ENCODE measurements around the gene ETFRF1.

ETFRF1 gene

GRCh38 chr12:25194214-25194613 is 823 bp upstream of the ETFRF1 start:
- H3K27me3 ChIP-seq (ENCODE audit: insufficient read depth, insufficient read length), result no peaks in the 10 kb centered on the region
- no peak for DNase-seq (ENCODE audit: low read depth, low spot score)
- H3K9ac ChIP-seq (ENCODE audit: insufficient read length, low read depth), result no peak overlapping the region
- no peaks in the 10 kb centered on the region for H3K4me1 ChIP-seq (ENCODE audit: insufficient read depth, insufficient read length)
- H3K4me3 ChIP-seq (ENCODE audit: insufficient read length, low read depth), result peak overlapping the region; percentile 58
- H3K36me3 ChIP-seq (ENCODE audit: insufficient read depth, insufficient read length, low read length), result peaks cover 6% of the 10 kb centered on the region
- TF ChIP-seq YY1 (IDR thresholded peaks at IDR 0.05; ENCODE audit: insufficient read depth, insufficient read length), result no peak
- TF ChIP-seq ZNF274 (IDR thresholded peaks at IDR 0.05; ENCODE audit: low read depth, low read length), result no peak
- TF ChIP-seq SUZ12 (IDR thresholded peaks at IDR 0.05; ENCODE audit: extremely low read depth, insufficient read depth, insufficient read length), result no peak
- no peaks in the 10 kb centered on the region for H3K9me3 ChIP-seq (ENCODE audit: insufficient read depth, low read length)

- no peak for DNase-seq (ENCODE audit: low read depth, low spot score)
- H3K27me3 ChIP-seq (ENCODE audit: insufficient read depth, insufficient read length), result no peaks in the 10 kb centered on the region
- H3K9ac ChIP-seq (ENCODE audit: insufficient read length, low read depth), result no peak overlapping the region
- no peaks in the 10 kb centered on the region for H3K9me3 ChIP-seq (ENCODE audit: insufficient read depth, low read length)
- no peaks in the 10 kb centered on the region for H3K4me1 ChIP-seq (ENCODE audit: insufficient read depth, insufficient read length)
- peak overlapping the region; percentile 58 for H3K4me3 ChIP-seq (ENCODE audit: insufficient read length, low read depth)
- H3K36me3 ChIP-seq (ENCODE audit: insufficient read depth, insufficient read length, low read length), result peaks cover 10% of the 10 kb centered on the region
- TF ChIP-seq YY1 (IDR thresholded peaks at IDR 0.05; ENCODE audit: insufficient read depth, insufficient read length), result no peak
- no peak for TF ChIP-seq ZNF274 (IDR thresholded peaks at IDR 0.05; ENCODE audit: low read depth, low read length)
- TF ChIP-seq SUZ12 (IDR thresholded peaks at IDR 0.05; ENCODE audit: extremely low read depth, insufficient read depth, insufficient read length), result no peak
These were observed 348 bp upstream of the ETFRF1 start for GRCh38 chr12:25194722-25195055.

GRCh38 chr12:25197608-25198007 is 2.6 kb downstream of the ETFRF1 start:
- Histone ChIP-seq H3K9me3 (ENCODE audit: insufficient read depth, low read length) (no peaks in the 10 kb centered on the region), H3K4me1 (ENCODE audit: insufficient read depth, insufficient read length) (no peaks in the 10 kb centered on the region), H3K27me3 (ENCODE audit: insufficient read depth, insufficient read length) (no peaks in the 10 kb centered on the region), H3K36me3 (ENCODE audit: insufficient read depth, insufficient read length, low read length) (peaks cover 16% of the 10 kb centered on the region), H3K9ac (ENCODE audit: insufficient read length, low read depth) (no peak overlapping the region), H3K4me3 (ENCODE audit: insufficient read length, low read depth) (no peak overlapping the region)
- DNase-seq (ENCODE audit: low read depth, low spot score), result no peak
- TF ChIP-seq SUZ12 (IDR thresholded peaks at IDR 0.05; ENCODE audit: extremely low read depth, insufficient read depth, insufficient read length) (no peak), YY1 (IDR thresholded peaks at IDR 0.05; ENCODE audit: insufficient read depth, insufficient read length) (no peak), ZNF274 (IDR thresholded peaks at IDR 0.05; ENCODE audit: low read depth, low read length) (no peak)

- H3K4me3 ChIP-seq (ENCODE audit: insufficient read length, low read depth), result no peak overlapping the region
These were observed 5.7 kb downstream of the ETFRF1 start for GRCh38 chr12:25200703-25201102.

GRCh38 chr12:25202137-25202536 is 7.1 kb downstream of the ETFRF1 start:
- peaks cover 44% of the 10 kb centered on the region for H3K36me3 ChIP-seq (ENCODE audit: insufficient read depth, insufficient read length, low read length)
- TF ChIP-seq YY1 (IDR thresholded peaks at IDR 0.05; ENCODE audit: insufficient read depth, insufficient read length) (no peak), ZNF274 (IDR thresholded peaks at IDR 0.05; ENCODE audit: low read depth, low read length) (no peak), SUZ12 (IDR thresholded peaks at IDR 0.05; ENCODE audit: extremely low read depth, insufficient read depth, insufficient read length) (no peak)
- DNase-seq (ENCODE audit: low read depth, low spot score), result no peak
- H3K9me3 ChIP-seq (ENCODE audit: insufficient read depth, low read length), result no peaks in the 10 kb centered on the region
- no peak overlapping the region for H3K4me3 ChIP-seq (ENCODE audit: insufficient read length, low read depth)
- H3K4me1 ChIP-seq (ENCODE audit: insufficient read depth, insufficient read length), result no peaks in the 10 kb centered on the region
- H3K9ac ChIP-seq (ENCODE audit: insufficient read length, low read depth), result no peak overlapping the region
- no peaks in the 10 kb centered on the region for H3K27me3 ChIP-seq (ENCODE audit: insufficient read depth, insufficient read length)

More at GRCh38 chr12:25200703-25201102, 5.7 kb downstream of the ETFRF1 start:
- DNase-seq (ENCODE audit: low read depth, low spot score), result no peak
- Histone ChIP-seq H3K9ac (ENCODE audit: insufficient read length, low read depth) (no peak overlapping the region), H3K9me3 (ENCODE audit: insufficient read depth, low read length) (no peaks in the 10 kb centered on the region), H3K27me3 (ENCODE audit: insufficient read depth, insufficient read length) (no peaks in the 10 kb centered on the region), H3K4me1 (ENCODE audit: insufficient read depth, insufficient read length) (no peaks in the 10 kb centered on the region), H3K36me3 (ENCODE audit: insufficient read depth, insufficient read length, low read length) (peaks cover 33% of the 10 kb centered on the region)
- TF ChIP-seq ZNF274 (IDR thresholded peaks at IDR 0.05; ENCODE audit: low read depth, low read length) (no peak), YY1 (IDR thresholded peaks at IDR 0.05; ENCODE audit: insufficient read depth, insufficient read length) (no peak), SUZ12 (IDR thresholded peaks at IDR 0.05; ENCODE audit: extremely low read depth, insufficient read depth, insufficient read length) (no peak)

GRCh38 chr12:25207411-25207810 is 12.4 kb downstream of the ETFRF1 start:
- no peaks in the 10 kb centered on the region for H3K27me3 ChIP-seq (ENCODE audit: insufficient read depth, insufficient read length)
- peaks cover 66% of the 10 kb centered on the region for H3K36me3 ChIP-seq (ENCODE audit: insufficient read depth, insufficient read length, low read length)

GRCh38 chr12:25207846-25208245 is 12.8 kb downstream of the ETFRF1 start:
- Histone ChIP-seq H3K36me3 (ENCODE audit: insufficient read depth, insufficient read length, low read length) (peaks cover 64% of the 10 kb centered on the region), H3K27me3 (ENCODE audit: insufficient read depth, insufficient read length) (no peaks in the 10 kb centered on the region), H3K4me1 (ENCODE audit: insufficient read depth, insufficient read length) (no peaks in the 10 kb centered on the region), H3K4me3 (ENCODE audit: insufficient read length, low read depth) (no peak overlapping the region), H3K9me3 (ENCODE audit: insufficient read depth, low read length) (no peaks in the 10 kb centered on the region), H3K9ac (ENCODE audit: insufficient read length, low read depth) (no peak overlapping the region)
- TF ChIP-seq SUZ12 (IDR thresholded peaks at IDR 0.05; ENCODE audit: extremely low read depth, insufficient read depth, insufficient read length), result no peak
- no peak for DNase-seq (ENCODE audit: low read depth, low spot score)

More at GRCh38 chr12:25207411-25207810, 12.4 kb downstream of the ETFRF1 start:
- no peak overlapping the region for H3K9ac ChIP-seq (ENCODE audit: insufficient read length, low read depth)
- TF ChIP-seq SUZ12 (IDR thresholded peaks at IDR 0.05; ENCODE audit: extremely low read depth, insufficient read depth, insufficient read length), result no peak
- TF ChIP-seq ZNF274 (IDR thresholded peaks at IDR 0.05; ENCODE audit: low read depth, low read length), result no peak
- TF ChIP-seq YY1 (IDR thresholded peaks at IDR 0.05; ENCODE audit: insufficient read depth, insufficient read length), result no peak
- H3K4me1 ChIP-seq (ENCODE audit: insufficient read depth, insufficient read length), result no peaks in the 10 kb centered on the region
- H3K9me3 ChIP-seq (ENCODE audit: insufficient read depth, low read length), result no peaks in the 10 kb centered on the region
- no peak overlapping the region for H3K4me3 ChIP-seq (ENCODE audit: insufficient read length, low read depth)
- DNase-seq (ENCODE audit: low read depth, low spot score), result no peak

GRCh38 chr12:25208554-25208953 is 13.5 kb downstream of the ETFRF1 start:
- Histone ChIP-seq H3K36me3 (ENCODE audit: insufficient read depth, insufficient read length, low read length) (peaks cover 64% of the 10 kb centered on the region), H3K4me3 (ENCODE audit: insufficient read length, low read depth) (no peak overlapping the region), H3K27me3 (ENCODE audit: insufficient read depth, insufficient read length) (no peaks in the 10 kb centered on the region), H3K4me1 (ENCODE audit: insufficient read depth, insufficient read length) (no peaks in the 10 kb centered on the region), H3K9ac (ENCODE audit: insufficient read length, low read depth) (no peak overlapping the region), H3K9me3 (ENCODE audit: insufficient read depth, low read length) (no peaks in the 10 kb centered on the region)
- TF ChIP-seq SUZ12 (IDR thresholded peaks at IDR 0.05; ENCODE audit: extremely low read depth, insufficient read depth, insufficient read length) (no peak), YY1 (IDR thresholded peaks at IDR 0.05; ENCODE audit: insufficient read depth, insufficient read length) (no peak), ZNF274 (IDR thresholded peaks at IDR 0.05; ENCODE audit: low read depth, low read length) (no peak)
- no peak for DNase-seq (ENCODE audit: low read depth, low spot score)

Measured in NT2/D1 (cell line).